Nephron progenitor cell (in vitro differentiated cells): ENCODE data around the gene NAA11.

ENCODE experiments used
- DNase-seq: peaks from one replicate; pipeline ENCODE4 v3.0.0; 2021
- H3K27ac Mint-ChIP-seq: 2 replicates; pipeline ENCODE4 v1.8.0; 2021; ENCODE audit warnings: mild to moderate bottlenecking, moderate library complexity, mixed read lengths
- H3K27me3 Mint-ChIP-seq: 2 replicates; pipeline ENCODE4 v1.8.0; 2021; ENCODE audit warnings: mild to moderate bottlenecking, low read depth, mixed read lengths; ENCODE audit not compliant: poor library complexity
- H3K36me3 Mint-ChIP-seq: 2 replicates; pipeline ENCODE4 v1.8.0; 2021; ENCODE audit warnings: low read depth, mixed read lengths
- H3K4me1 Mint-ChIP-seq: 2 replicates; pipeline ENCODE4 v1.8.0; 2021; ENCODE audit warnings: mixed read lengths
- H3K4me3 Mint-ChIP-seq: 2 replicates; pipeline ENCODE4 v1.8.0; 2021; ENCODE audit warnings: mild to moderate bottlenecking, moderate library complexity, mixed read lengths
- H3K9me3 Mint-ChIP-seq: 2 replicates; pipeline ENCODE4 v1.8.0; 2021; ENCODE audit warnings: mild to moderate bottlenecking, moderate library complexity, mixed read lengths
- CTCF ChIP-seq: fragments of 200-600 bp; sonication (generic); IDR thresholded peaks from 2 replicates; pipeline ENCODE4 v1.5.0; 2021; ENCODE audit warnings: antibody characterized with exemption

Gene NAA11

DNA sequence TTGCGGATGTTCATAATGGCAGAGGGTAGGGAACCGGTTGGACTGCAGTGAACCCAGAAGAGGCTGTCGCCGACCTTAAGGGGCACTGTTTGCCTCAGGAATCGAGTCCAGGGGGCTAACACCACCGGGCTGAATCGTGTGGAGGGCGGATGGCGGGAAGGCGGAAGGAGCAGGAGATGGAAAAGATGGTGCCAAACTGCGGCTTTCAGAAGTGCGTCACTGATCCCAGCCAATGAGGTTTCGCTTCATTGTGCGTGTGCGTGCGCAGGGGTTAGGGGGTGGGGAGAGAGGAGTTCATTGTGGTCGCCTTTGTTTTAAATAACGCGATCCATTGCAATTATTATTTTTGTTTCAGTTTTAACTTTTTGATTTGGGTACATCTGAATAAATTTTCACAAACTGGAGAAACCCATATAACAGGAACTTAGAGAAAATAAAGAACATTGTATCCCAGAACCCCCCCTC is at the start of gene NAA11:
NAA11 (minus strand) TSS at position 198 of the 465 bp plus-strand sequence; CDS start at position 14, 184 bp downstream.
- H3K4me1 Mint-ChIP-seq, result no peaks in the 10 kb centered on the region
- H3K27me3 Mint-ChIP-seq, result peaks cover 4% of the 10 kb centered on the region
- H3K4me3 Mint-ChIP-seq, result no peak within 1 kb of the TSS
- no peak for TF ChIP-seq CTCF
- DNase-seq, result no peak
- H3K9me3 Mint-ChIP-seq, result no peaks in the 10 kb centered on the region
- H3K27ac Mint-ChIP-seq, result no peak within 1 kb of the TSS
- no peaks in the 10 kb centered on the region for H3K36me3 Mint-ChIP-seq

GRCh38 chr4:79370026-79370425 is 44.2 kb upstream of the NAA11 start:
- no peak overlapping the region for H3K4me3 Mint-ChIP-seq

DNA sequence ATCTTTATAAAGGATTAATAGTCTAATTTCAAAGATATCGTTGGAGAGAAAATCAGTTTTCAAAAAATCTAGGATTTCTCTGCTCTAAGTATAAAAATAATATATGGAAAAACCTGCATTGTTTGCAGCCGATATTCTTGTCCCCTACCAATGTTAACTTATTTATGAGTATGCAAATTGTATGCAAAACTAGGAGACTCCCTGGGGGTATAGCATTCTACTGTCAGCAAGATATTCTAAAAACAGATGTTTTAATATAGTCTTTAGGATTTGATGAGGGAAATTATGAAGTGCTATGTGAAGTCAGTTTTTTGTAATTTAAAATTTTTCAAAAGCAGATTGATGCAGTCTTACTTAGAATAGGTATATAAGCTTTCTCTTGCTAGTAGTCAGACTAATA is 41.2 kb upstream of the NAA11 start:
- no peak overlapping the region for H3K27ac Mint-ChIP-seq
- H3K27me3 Mint-ChIP-seq, result no peaks in the 10 kb centered on the region
- no peak overlapping the region for H3K4me3 Mint-ChIP-seq
- TF ChIP-seq CTCF, result no peak
- no peaks in the 10 kb centered on the region for H3K4me1 Mint-ChIP-seq
- no peaks in the 10 kb centered on the region for H3K36me3 Mint-ChIP-seq
- DNase-seq, result no peak
- no peaks in the 10 kb centered on the region for H3K9me3 Mint-ChIP-seq

More at GRCh38 chr4:79370026-79370425, 44.2 kb upstream of the NAA11 start:
- Mint-ChIP-seq H3K27me3 (no peaks in the 10 kb centered on the region), H3K36me3 (no peaks in the 10 kb centered on the region), H3K27ac (no peak overlapping the region), H3K4me1 (no peaks in the 10 kb centered on the region), H3K9me3 (no peaks in the 10 kb centered on the region)
- DNase-seq, result no peak
- no peak for TF ChIP-seq CTCF

- DNase-seq, result no peak
- no peaks in the 10 kb centered on the region for H3K36me3 Mint-ChIP-seq
- H3K4me3 Mint-ChIP-seq, result no peak overlapping the region
- no peaks in the 10 kb centered on the region for H3K4me1 Mint-ChIP-seq
- no peaks in the 10 kb centered on the region for H3K27me3 Mint-ChIP-seq
- no peak overlapping the region for H3K27ac Mint-ChIP-seq
- no peak for TF ChIP-seq CTCF
- no peaks in the 10 kb centered on the region for H3K9me3 Mint-ChIP-seq
Measured at GRCh38 chr4:79366422-79366821, 40.6 kb upstream of the NAA11 start.

GRCh38 chr4:79364061-79364460 is 38.2 kb upstream of the NAA11 start:
- H3K4me3 Mint-ChIP-seq, result no peak overlapping the region
- H3K9me3 Mint-ChIP-seq, result no peaks in the 10 kb centered on the region
- H3K36me3 Mint-ChIP-seq, result no peaks in the 10 kb centered on the region
- DNase-seq, result no peak
- no peak overlapping the region for H3K27ac Mint-ChIP-seq
- no peak for TF ChIP-seq CTCF
- H3K4me1 Mint-ChIP-seq, result no peaks in the 10 kb centered on the region
- no peaks in the 10 kb centered on the region for H3K27me3 Mint-ChIP-seq

GRCh38 chr4:79362626-79363025 is 36.8 kb upstream of the NAA11 start:
- no peaks in the 10 kb centered on the region for H3K9me3 Mint-ChIP-seq
- DNase-seq, result no peak
- H3K4me1 Mint-ChIP-seq, result no peaks in the 10 kb centered on the region
- H3K27me3 Mint-ChIP-seq, result no peaks in the 10 kb centered on the region
- no peak overlapping the region for H3K4me3 Mint-ChIP-seq
- TF ChIP-seq CTCF, result no peak
- H3K27ac Mint-ChIP-seq, result no peak overlapping the region
- no peaks in the 10 kb centered on the region for H3K36me3 Mint-ChIP-seq
